ENCODE measurements around the gene ALDH1L1.

- TF ChIP-seq POLR2A (IDR thresholded peaks at IDR 0.05) (no peak), CTCF (IDR thresholded peaks at IDR 0.05) (no peak)
Observed at GRCh38 chr3:126197854-126198584, 17.6 kb upstream of the ALDH1L1 start.
